ENCODE results near the gene ROBO1.

Gene ROBO1

GRCh38 chr3:79113876-79114275, 653.9 kb downstream of the ROBO1 start:
- Histone ChIP-seq H3K27ac (no peak overlapping the region), H3K36me3 (no peaks in the 10 kb centered on the region), H3K27me3 (no peaks in the 10 kb centered on the region), H3K4me3 (ENCODE audit: low read depth in 1 of 2, low read length in 1 of 2) (no peak overlapping the region), H3K9me3 (no peaks in the 10 kb centered on the region), H3K4me1 (ENCODE audit: control insufficient read depth in 1 of 2, insufficient read depth in 1 of 2, low read depth in 1 of 2, low read length in 1 of 2) (no peaks in the 10 kb centered on the region)
- TF ChIP-seq CTCF (IDR thresholded peaks at IDR 0.05) = no peak

DNA sequence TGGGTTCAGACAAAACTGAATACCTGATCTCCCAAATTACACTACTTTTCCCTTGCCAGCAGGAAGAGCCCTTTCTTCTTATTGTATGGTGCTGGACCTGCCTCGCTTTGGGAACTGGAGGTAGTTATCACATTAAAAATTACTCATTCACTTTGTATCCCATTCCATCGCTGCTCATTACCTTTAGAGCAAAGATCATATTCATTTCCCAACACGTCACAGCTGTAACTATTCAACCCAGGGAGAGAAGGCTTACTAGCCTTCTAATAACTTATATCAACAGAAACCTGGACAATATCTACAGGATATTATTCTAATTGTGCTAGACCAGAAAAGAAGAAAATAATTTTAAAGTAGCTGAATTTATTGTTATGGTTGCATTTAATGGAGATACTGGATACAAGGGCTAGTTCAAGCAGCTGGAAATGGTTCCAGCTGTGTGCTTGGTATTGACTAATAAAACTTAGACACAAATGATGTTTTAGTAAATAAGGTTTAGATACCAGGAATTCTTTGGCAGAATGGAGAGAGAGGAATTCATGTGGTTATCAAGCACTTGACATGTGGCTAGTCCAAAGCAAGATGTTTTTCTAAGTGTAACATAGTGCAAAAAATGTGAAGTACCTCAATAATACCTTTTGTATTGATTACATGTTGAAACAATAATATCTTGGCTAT, 656.3 kb downstream of the ROBO1 start:
- Histone ChIP-seq H3K36me3 (no peaks in the 10 kb centered on the region), H3K27me3 (no peaks in the 10 kb centered on the region), H3K4me1 (ENCODE audit: control insufficient read depth in 1 of 2, insufficient read depth in 1 of 2, low read depth in 1 of 2, low read length in 1 of 2) (no peaks in the 10 kb centered on the region), H3K9me3 (no peaks in the 10 kb centered on the region), H3K27ac (no peak overlapping the region), H3K4me3 (ENCODE audit: low read depth in 1 of 2, low read length in 1 of 2) (no peak overlapping the region)
- TF ChIP-seq CTCF (IDR thresholded peaks at IDR 0.05) = no peak

- H3K27me3 ChIP-seq = no peaks in the 10 kb centered on the region
- H3K36me3 ChIP-seq = no peaks in the 10 kb centered on the region
- TF ChIP-seq CTCF (IDR thresholded peaks at IDR 0.05) = no peak
- no peak overlapping the region for H3K4me3 ChIP-seq (ENCODE audit: low read depth in 1 of 2, low read length in 1 of 2)
- no peaks in the 10 kb centered on the region for H3K4me1 ChIP-seq (ENCODE audit: control insufficient read depth in 1 of 2, insufficient read depth in 1 of 2, low read depth in 1 of 2, low read length in 1 of 2)
- no peaks in the 10 kb centered on the region for H3K9me3 ChIP-seq
- no peak overlapping the region for H3K27ac ChIP-seq
Measured at GRCh38 chr3:79109754-79110153, 658.0 kb downstream of the ROBO1 start.

- H3K4me1 ChIP-seq (ENCODE audit: control insufficient read depth in 1 of 2, insufficient read depth in 1 of 2, low read depth in 1 of 2, low read length in 1 of 2) = no peaks in the 10 kb centered on the region
- no peak for TF ChIP-seq CTCF (IDR thresholded peaks at IDR 0.05)
- H3K27me3 ChIP-seq = no peaks in the 10 kb centered on the region
- H3K9me3 ChIP-seq = no peaks in the 10 kb centered on the region
- H3K36me3 ChIP-seq = no peaks in the 10 kb centered on the region
- H3K4me3 ChIP-seq (ENCODE audit: low read depth in 1 of 2, low read length in 1 of 2) = no peak overlapping the region
- H3K27ac ChIP-seq = no peak overlapping the region
Measured at GRCh38 chr3:79103307-79103706, 664.5 kb downstream of the ROBO1 start.

DNA sequence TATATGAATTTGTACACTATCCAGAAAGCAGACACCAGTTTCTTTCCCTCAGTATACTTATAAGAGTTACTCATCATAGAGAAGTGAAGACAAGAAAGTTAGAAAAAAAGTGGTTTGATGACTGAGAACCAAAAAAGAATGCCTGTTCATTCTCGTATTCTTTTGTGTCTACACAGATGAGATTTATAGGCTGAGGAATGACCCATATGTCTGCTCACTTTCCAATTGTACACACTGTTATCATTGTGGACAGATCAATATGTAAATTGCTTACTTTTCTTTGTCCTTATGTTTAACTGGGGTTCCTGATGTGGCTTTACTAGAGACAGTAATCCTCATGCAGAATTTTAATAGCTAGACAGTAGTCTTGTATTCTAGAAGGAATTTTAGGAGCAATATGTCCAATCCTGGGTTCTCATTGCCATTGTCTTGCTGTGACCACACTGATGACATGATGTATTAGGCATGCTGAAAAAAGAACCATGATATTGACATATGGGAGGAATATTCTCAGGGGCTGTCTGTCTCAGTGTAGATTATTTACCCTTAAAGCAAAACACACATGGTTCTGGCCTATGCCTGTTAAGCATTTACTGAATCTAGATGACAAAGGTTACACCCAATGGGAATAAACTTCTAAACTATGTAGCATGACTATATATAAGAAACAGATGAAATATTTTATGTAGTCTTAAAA, 669.7 kb downstream of the ROBO1 start:
- no peaks in the 10 kb centered on the region for H3K36me3 ChIP-seq
- H3K27ac ChIP-seq = no peak overlapping the region
- H3K4me3 ChIP-seq (ENCODE audit: low read depth in 1 of 2, low read length in 1 of 2) = no peak overlapping the region
- TF ChIP-seq CTCF (IDR thresholded peaks at IDR 0.05) = no peak
- no peaks in the 10 kb centered on the region for H3K9me3 ChIP-seq
- H3K27me3 ChIP-seq = no peaks in the 10 kb centered on the region
- no peaks in the 10 kb centered on the region for H3K4me1 ChIP-seq (ENCODE audit: control insufficient read depth in 1 of 2, insufficient read depth in 1 of 2, low read depth in 1 of 2, low read length in 1 of 2)
